Panc1 (cell line): ENCODE data around the gene TAAR8.

Source experiments
- POLR2AphosphoS5 ChIP-seq: IDR thresholded peaks from 2 replicates; pipeline ENCODE4 v1.6.1; 2012; ENCODE audit warnings: mild to moderate bottlenecking, low read depth, low read length, moderate library complexity
- SIN3A ChIP-seq: IDR thresholded peaks from 2 replicates; pipeline ENCODE4 v1.6.1; 2012; ENCODE audit warnings: low read depth, mild to moderate bottlenecking, low read length, moderate library complexity, borderline replicate concordance; ENCODE audit not compliant: insufficient read depth
- TF ChIP-seq, protein P1 (sequence below): fragments of 450-650 bp; IDR thresholded peaks from 2 replicates; pipeline ENCODE4 v1.5.1; 2017; ENCODE audit warnings: mild to moderate bottlenecking
- TF ChIP-seq, protein P2 (sequence below), 2 experiments: IDR thresholded peaks; 2 replicates each; pipeline ENCODE4 v1.6.1; 2011 to 2012; ENCODE audit warnings: low read depth in 2 of 2, control low read depth in 1 of 2, low read length in 1 of 2, mild to moderate bottlenecking in 1 of 2, moderate library complexity in 1 of 2; ENCODE audit not compliant: insufficient read depth in 1 of 2

DNA sequence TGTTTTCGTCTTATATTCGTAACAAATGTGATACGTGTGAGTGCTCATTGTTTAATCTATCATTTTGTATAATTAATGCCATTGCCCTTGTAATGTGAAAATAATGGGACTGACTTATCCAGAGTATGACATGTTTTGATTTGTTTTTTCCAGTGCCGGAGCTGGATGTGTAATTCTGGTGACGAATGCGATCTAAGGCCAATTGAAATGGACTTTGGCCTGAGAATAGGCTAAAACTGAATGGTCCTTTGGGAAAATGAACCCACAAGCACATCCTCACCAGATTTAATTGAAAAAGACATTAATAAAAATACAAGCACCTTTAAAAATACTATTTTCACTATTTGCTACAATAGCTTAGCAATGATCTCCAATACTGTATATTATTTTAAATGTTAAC is 43.7 kb downstream of the TAAR8 start:
- TF ChIP-seq, protein P1, sequence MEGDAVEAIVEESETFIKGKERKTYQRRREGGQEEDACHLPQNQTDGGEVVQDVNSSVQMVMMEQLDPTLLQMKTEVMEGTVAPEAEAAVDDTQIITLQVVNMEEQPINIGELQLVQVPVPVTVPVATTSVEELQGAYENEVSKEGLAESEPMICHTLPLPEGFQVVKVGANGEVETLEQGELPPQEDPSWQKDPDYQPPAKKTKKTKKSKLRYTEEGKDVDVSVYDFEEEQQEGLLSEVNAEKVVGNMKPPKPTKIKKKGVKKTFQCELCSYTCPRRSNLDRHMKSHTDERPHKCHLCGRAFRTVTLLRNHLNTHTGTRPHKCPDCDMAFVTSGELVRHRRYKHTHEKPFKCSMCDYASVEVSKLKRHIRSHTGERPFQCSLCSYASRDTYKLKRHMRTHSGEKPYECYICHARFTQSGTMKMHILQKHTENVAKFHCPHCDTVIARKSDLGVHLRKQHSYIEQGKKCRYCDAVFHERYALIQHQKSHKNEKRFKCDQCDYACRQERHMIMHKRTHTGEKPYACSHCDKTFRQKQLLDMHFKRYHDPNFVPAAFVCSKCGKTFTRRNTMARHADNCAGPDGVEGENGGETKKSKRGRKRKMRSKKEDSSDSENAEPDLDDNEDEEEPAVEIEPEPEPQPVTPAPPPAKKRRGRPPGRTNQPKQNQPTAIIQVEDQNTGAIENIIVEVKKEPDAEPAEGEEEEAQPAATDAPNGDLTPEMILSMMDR: no peak
- TF ChIP-seq, protein P2, sequence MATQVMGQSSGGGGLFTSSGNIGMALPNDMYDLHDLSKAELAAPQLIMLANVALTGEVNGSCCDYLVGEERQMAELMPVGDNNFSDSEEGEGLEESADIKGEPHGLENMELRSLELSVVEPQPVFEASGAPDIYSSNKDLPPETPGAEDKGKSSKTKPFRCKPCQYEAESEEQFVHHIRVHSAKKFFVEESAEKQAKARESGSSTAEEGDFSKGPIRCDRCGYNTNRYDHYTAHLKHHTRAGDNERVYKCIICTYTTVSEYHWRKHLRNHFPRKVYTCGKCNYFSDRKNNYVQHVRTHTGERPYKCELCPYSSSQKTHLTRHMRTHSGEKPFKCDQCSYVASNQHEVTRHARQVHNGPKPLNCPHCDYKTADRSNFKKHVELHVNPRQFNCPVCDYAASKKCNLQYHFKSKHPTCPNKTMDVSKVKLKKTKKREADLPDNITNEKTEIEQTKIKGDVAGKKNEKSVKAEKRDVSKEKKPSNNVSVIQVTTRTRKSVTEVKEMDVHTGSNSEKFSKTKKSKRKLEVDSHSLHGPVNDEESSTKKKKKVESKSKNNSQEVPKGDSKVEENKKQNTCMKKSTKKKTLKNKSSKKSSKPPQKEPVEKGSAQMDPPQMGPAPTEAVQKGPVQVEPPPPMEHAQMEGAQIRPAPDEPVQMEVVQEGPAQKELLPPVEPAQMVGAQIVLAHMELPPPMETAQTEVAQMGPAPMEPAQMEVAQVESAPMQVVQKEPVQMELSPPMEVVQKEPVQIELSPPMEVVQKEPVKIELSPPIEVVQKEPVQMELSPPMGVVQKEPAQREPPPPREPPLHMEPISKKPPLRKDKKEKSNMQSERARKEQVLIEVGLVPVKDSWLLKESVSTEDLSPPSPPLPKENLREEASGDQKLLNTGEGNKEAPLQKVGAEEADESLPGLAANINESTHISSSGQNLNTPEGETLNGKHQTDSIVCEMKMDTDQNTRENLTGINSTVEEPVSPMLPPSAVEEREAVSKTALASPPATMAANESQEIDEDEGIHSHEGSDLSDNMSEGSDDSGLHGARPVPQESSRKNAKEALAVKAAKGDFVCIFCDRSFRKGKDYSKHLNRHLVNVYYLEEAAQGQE (IDR thresholded peaks at IDR 0.05; ENCODE audit: insufficient read depth in 1 of 2, low read depth in 2 of 2, low read length in 1 of 2): no peak
- no peak for TF ChIP-seq POLR2AphosphoS5
- TF ChIP-seq SIN3A: no peak
